ENCODE measurements around the gene MMD. TPM values are rescaled to one million over a fixed set of nuclear protein-coding genes. Genes with fewer than 3 reads are reported as not detected.

Gene MMD, protein sequence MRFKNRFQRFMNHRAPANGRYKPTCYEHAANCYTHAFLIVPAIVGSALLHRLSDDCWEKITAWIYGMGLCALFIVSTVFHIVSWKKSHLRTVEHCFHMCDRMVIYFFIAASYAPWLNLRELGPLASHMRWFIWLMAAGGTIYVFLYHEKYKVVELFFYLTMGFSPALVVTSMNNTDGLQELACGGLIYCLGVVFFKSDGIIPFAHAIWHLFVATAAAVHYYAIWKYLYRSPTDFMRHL
- 15.8 and 32.9 TPM in 2 replicates for total RNA-seq

DNA sequence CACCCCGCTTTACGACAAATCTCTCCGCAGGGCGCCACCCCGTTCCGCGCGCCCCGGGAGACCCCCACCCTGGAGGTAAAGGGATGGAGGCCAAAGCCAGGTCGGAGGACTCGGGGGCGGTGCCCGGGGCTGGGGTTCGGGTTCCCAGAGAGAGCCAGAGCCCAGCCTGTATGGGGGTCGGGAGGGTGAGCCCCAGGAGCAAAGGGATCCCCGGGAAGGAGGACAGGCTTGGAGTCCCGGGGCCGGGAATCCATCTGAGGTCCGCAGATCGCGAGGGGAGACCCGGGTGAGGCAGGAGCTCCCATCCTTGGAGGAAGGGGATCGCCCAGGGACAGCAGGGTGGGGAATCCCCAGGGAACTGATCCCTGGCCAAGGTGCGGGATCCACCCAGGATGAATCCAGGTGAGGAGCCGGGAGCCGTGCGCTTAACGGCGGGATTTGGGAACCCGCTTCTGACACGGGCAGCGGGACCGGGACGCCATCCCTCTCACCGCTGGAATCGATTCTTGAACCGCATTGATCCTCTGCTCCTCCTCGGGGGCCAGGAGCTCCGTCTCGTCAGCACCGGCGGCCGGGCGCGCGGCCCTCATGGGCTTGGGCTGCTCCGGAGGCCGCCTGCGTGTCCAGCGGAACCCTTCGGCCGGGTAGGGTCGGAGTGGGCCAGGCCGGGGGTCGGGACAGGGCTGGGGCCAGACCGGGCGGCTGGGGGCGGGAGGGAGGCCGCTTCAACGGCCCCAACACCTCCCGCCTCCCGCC is at the start of gene MMD:
Gene MMD, minus strand, starts transcription at position 657 of the 756 bp plus-strand sequence. Its CDS starts 140 bp downstream, at position 517.

Other genes starting within 250 kb of the MMD start
- not detected in 2 replicates for gene HLF, start 156.9 kb downstream of the MMD start, total RNA-seq
- gene SMIM36, start 89.6 kb upstream of the MMD start, total RNA-seq, result not detected in 2 replicates

All from placental pericyte (primary cell).